Fibroblast of the aortic adventitia (primary cell): ENCODE results near the gene ID2. TPM values are rescaled to one million over a fixed set of nuclear protein-coding genes. Genes with fewer than 3 reads are reported as not detected.
A peak's percentile ranks its signal among the peaks of the same experiment; 100 is the strongest.

Experiments
- DNase-seq: peaks from one replicate; pipeline ENCODE4 v3.0.0-alpha.2; 2010; ENCODE audit warnings: low read depth
- H3K4me3 ChIP-seq: 2 replicates; pipeline ENCODE4 v1.5.1; 2011; ENCODE audit warnings: low read depth, mild to moderate bottlenecking, control low read depth, low read length, moderate library complexity
- CTCF ChIP-seq: IDR thresholded peaks from 2 replicates; pipeline ENCODE4 v1.5.1; 2011; ENCODE audit warnings: mild to moderate bottlenecking, low read length, control low read depth, inconsistent platforms; ENCODE audit not compliant: insufficient read depth
- total RNA-seq: library from RNA; depleted of rRNA; stranded (reverse); fragments of >200 nt; gene quantifications from 2 replicates; pipeline ENCODE4 v1.2.3, GENCODE V29; 2012; ENCODE audit warnings: low replicate concordance

ID2 gene
- total RNA-seq, 1 donor, result 207 TPM

GRCh38 chr2:8684878-8685696 lies 3.2 kb downstream of the ID2 start:
- peak; percentile 68 for DNase-seq
- no peak for TF ChIP-seq CTCF
- peak overlapping the region; percentile 93 for H3K4me3 ChIP-seq

DNA sequence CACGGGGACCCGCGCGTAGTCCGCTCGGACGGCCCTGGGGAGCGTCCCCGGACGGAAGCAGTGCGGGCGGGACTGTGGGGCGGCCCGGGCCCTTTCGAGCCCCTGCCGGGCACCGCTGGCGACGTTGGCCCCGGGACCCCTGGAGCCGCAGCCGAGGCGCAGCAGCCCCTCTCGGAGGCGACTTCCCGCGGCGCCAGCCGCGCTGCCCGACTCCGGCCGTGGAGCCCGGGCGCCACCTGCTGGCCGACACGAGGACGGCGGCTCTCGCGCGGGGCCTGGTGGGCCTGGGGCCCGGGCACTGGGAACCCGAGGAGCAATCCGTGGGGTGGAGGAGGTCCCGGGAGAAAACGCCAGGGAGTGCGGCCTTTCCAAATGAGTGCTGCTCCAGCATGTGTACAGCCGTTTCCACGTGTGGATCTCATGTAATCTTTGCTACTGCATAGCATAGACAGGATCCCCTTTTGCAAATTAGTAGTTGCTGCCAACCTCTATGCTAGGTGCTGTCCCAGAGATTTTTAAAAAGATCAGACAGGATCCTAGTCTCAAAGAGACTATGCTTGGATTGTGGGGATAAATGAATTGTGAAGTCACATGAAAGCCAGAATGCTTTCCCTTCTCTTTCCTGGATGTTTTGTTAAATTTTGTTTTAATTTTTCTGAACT lies 4.0 kb downstream of the ID2 start:
- peak; percentile 50 for DNase-seq
- H3K4me3 ChIP-seq, result peak overlapping the region; percentile 93
- TF ChIP-seq CTCF, result peak; percentile 66

GRCh38 chr2:8691859-8692437 lies 10.1 kb downstream of the ID2 start:
- TF ChIP-seq CTCF, result no peak
- DNase-seq, result no peak

DNA sequence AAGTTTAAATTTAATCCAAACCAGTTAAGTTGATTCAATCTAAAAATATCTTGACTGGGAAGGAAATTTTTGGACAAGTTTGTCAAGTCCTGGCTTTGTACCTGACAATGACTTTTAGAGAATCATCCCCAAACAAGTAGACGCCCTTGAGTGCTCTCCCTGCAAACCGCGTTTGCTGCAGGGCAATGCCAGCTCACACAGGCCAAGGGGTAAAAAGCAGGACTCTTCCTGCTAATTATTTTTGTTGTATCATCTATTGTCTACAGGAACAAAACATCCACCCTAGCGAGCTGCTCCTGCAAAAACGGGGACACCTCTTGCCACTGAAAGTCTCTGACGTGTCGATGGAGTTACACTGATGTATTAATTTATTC lies 10.9 kb downstream of the ID2 start:
- TF ChIP-seq CTCF, result no peak
- no peak overlapping the region for H3K4me3 ChIP-seq
- DNase-seq, result no peak

More at GRCh38 chr2:8691859-8692437, 10.1 kb downstream of the ID2 start:
- no peak overlapping the region for H3K4me3 ChIP-seq

DNA sequence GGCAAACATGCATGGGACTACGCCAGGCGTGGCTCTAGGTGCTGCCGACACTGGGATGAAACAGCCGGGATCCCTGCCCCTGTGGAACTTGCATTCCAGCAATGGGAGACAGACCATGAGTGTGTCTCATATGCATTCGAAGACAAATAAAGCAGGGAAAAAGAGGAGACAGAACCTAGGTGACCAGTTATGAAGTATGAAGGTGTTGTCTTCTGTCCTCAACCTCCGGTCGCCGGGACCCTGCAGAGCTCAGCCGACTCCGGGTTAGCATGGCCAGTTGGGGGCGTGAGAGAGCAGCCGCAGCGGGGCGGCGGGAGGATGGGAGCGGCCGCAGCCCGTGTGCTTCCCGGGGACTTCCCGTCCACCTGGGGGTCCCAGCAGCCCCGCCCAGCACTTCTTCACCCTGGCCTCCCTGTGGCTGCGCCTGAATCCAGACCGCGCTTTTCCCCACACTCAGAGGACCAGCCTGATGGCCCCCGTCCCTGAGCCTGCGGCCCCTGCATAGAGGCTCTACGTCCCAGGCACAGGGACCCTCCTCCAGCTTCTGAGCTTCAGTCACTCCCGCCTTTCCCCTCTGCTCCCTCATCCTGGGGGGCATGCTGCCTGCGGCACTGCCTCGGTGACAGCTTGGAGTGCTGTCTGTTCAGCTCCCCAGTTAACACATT lies 11.4 kb downstream of the ID2 start:
- peak; percentile 59 for TF ChIP-seq CTCF
- DNase-seq, result no peak
- H3K4me3 ChIP-seq, result peak overlapping the region; percentile 33

GRCh38 chr2:8694737-8695136 lies 12.9 kb downstream of the ID2 start:
- TF ChIP-seq CTCF, result no peak
- DNase-seq, result peak; percentile 56
- H3K4me3 ChIP-seq, result no peak overlapping the region
